HL-60 (cell line): Measurements from ENCODE around the gene CHST11.

ENCODE experiments used
- CTCF ChIP-seq: IDR thresholded peaks from one replicate; pipeline ENCODE4 v1.5.1; 2011; ENCODE audit warnings: low read length, control low read depth, inconsistent platforms; ENCODE audit not compliant: insufficient read depth
- POLR2AphosphoS5 ChIP-seq: IDR thresholded peaks from 2 replicates; pipeline ENCODE4 v1.6.1; 2012; ENCODE audit warnings: low read depth
- REST ChIP-seq: IDR thresholded peaks from 2 replicates; pipeline ENCODE4 v1.6.1; 2012; ENCODE audit warnings: low read depth; ENCODE audit not compliant: insufficient replicate concordance

GRCh38 chr12:104575442-104576186 is 118.9 kb downstream of the CHST11 start:
- TF ChIP-seq CTCF, result no peak
- no peak for TF ChIP-seq POLR2AphosphoS5
- TF ChIP-seq REST, result no peak
